ENCODE results near the gene SLCO3A1. TPM values are rescaled to one million over a fixed set of nuclear protein-coding genes. Genes with fewer than 3 reads are reported as not detected.

Gene SLCO3A1
- 0.47 and 1.2 TPM in 2 replicates for total RNA-seq

- DNase-seq: no peak
These were observed at the start of gene SLCO3A1 for GRCh38 chr15:91853511-91853947. TSS of gene SLCO3A1 (plus strand) at chr15:91853708.

DNA sequence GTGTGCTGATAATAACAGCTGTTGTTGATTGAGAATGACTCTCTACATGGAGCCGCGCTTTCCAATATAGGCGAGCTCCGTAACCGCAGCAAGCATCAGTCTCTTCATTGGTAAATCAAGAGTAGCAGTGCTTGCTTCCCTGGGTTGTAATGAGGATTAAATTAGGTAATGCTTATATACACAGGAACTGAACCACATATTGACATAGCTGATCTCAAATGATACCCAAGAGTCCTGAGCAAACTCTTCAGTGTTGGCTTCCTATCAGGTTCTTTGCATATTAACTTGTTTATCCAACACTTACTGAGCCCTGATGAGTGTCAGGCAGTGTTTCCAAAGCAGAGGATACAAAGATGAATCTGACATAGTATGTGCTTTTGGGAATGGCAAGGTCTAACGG, 46.4 kb upstream of the SLCO3A1 start:
- DNase-seq: no peak

- no peak for DNase-seq
These were observed 39.6 kb upstream of the SLCO3A1 start for GRCh38 chr15:91813924-91814323.

GRCh38 chr15:91816942-91817341, 36.6 kb upstream of the SLCO3A1 start:
- DNase-seq: no peak

- DNase-seq: no peak
These were observed 32.0 kb upstream of the SLCO3A1 start for GRCh38 chr15:91821458-91821857.

- no peak for DNase-seq
These were observed 29.3 kb upstream of the SLCO3A1 start for GRCh38 chr15:91824256-91824655.

- no peak for DNase-seq
These were observed 27.1 kb upstream of the SLCO3A1 start for GRCh38 chr15:91826443-91826842.

DNA sequence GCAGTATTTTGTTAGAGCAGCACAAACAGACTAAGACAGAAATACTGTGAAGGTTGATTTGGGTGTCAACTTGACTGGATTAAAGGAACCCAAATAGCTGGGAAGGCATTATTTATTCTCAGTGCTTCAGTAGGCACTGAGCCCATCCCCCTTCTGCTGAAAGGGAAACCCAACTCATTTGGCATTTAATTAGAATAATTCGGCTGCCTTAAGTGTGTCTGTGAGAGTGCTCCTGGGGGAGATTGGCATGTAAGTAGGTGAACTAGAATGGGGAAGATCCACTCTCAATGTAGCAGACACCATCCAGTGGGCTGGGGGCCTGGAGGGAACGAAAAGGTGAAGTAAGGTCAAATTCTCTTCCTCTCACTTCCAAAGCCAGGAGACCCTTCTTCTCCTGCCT, 20.5 kb upstream of the SLCO3A1 start:
- no peak for DNase-seq

GRCh38 chr15:91839867-91840266, 13.6 kb upstream of the SLCO3A1 start:
- DNase-seq: no peak

DNA sequence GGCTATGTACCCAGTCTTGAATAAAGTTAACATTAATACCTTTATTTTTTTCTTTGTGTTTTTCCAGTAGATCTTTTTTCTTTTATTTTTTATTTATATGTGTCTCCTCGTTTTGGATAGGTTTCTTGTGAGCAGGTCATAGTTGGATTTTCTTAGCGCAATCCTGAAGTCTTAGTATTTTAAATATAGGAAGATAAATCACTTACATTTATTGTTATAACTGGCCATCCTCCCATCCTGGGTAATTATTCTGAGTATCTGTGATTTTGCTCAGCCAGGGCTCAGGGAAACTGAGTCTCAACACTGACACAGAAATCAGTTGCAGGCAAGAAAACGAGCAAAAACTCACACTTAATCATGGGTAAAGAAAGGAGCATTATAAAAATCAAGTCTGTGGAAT, 11.6 kb upstream of the SLCO3A1 start:
- DNase-seq: no peak

GRCh38 chr15:91844341-91844740, 9.2 kb upstream of the SLCO3A1 start:
- DNase-seq: no peak

DNA sequence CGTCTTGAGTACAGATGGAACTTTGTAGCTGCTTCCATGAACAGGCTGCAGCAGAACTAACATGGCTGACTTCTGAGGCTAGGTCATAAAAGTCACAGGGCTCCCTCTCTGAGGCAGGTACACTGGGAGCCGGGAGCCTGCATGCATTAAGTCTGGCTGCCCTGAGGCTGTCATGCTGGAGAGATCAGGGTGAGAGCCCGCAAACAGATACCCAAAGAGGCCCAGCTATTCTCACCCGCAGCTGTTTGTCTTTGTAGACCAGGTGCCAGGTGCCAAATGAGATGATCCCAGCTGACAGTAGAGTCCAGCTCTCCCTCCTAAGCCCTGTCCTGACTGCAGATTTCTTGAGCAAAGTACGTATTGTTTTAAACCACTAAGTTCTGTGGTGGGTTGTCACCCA, 8.6 kb upstream of the SLCO3A1 start:
- no peak for DNase-seq

GRCh38 chr15:91845720-91846119, 7.8 kb upstream of the SLCO3A1 start:
- DNase-seq: no peak

DNA sequence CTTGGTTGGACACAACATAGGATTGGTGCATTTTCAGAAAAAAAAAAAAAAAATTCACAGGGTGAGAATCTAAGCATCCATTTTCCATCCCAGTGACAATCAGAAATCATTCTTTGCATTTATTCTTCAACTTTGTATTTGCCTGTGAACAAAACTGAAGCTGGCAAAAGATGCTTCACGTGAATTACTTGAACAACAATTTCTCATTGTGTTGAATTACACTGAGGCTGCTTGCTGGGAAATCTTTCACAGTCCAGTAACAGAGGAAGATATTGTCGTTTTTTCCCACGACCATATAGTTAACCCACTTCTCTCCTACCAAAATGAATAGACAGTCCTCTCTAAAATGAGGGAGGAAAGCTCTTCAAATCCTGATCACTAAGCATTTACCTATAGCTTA, 4.3 kb upstream of the SLCO3A1 start:
- DNase-seq: no peak

DNA sequence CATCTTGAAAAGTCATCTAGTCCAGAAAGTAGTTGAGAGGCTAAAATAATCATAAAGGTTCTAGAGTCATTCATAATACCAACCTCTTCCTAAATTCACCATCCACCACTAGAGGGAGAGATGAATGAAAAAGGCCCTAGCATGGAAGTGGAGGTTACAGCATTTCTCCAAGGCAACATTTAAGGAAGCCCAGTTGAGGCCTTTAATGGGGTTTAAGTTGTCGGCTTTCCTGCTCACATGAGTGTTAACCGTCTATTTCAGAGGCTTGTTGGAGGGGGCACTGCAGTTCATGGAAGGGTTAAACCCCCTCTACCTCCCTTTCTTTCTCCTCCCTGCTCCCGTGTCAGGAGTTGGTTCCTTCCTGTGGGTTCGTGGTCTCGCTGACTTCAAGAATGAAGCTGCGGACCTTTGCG, 3.8 kb upstream of the SLCO3A1 start:
- peak; percentile 2 for DNase-seq

- DNase-seq: peak; percentile 34
These were observed 582 bp upstream of the SLCO3A1 start for GRCh38 chr15:91852741-91853510.

- DNase-seq: peak; percentile 2
These were observed 585 bp downstream of the SLCO3A1 start for GRCh38 chr15:91853948-91854638.

DNA sequence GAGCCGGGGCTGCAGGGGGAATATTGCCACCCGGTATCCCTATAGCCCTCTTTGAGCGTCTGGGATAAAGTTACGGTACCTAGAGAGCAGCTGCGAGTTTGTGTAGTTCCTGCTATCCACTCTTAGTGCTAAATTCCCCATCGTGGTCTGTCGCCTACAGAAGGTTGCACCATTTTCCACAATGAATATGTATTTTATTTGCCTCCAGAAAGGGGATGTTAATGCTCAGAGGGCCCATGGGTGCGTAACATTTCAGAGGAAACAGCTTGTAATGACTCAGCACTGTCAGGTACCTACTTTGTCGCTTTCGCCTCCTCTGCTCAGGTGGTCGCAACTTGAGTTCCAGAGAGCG, 1.1 kb downstream of the SLCO3A1 start:
- DNase-seq: no peak

DNA sequence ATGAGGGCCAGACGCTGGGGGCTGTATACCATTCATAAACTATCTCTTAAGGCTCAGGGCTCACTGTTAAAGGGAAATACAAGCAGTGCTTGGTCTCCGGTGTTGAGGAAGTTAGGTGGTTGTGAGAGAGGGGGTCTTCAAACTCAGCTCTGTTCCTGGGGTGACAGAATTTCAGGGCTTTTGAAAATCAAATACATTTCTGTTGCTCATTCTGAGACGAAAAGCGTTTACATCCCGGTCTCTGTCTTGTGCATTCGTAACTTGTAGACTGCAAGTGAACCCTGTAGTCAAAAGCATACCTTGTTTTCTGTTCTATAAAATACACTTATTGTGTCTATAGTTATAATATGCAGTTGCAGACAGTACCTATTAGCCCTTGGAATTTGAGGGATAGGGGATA, 1.7 kb downstream of the SLCO3A1 start:
- no peak for DNase-seq

DNA sequence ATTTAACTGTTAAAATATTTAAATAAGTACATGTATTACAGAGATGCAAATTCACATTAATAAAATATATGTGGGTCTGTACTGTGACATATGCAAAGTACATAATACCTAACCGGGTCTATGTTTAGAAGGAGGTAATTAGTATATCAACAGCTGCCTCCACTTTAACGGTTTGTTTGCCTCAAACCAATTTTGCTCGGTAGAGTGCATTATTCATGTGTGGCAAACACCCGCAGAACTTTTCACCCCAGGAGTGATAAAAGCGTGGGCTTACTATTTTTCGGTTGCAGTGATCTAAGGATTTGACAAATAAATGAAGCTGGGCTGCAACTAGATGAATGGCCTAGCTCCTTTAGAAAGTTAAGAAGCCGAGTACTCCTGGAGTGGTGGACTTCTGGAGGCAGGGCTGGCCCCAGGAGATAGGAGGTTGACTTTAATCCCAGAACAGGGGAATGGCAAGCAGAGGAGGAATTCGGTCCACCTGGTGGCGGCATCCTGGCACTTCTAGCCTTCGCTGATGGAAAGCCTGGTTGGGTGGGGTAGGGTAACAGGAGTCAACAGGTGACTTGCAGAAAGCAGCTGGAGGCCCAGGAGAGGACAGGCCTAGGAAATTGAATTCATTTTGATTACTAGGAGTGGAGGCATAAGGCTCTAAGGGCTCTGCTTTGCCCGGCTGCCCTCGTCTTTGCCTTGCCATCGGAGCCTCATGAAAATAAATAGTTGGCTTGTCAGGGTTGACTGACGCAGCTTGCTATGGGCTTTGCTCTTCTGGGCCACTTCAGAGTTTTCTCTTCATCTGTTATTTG, 2.4 kb downstream of the SLCO3A1 start:
- DNase-seq: no peak

- DNase-seq: no peak
These were observed 3.7 kb downstream of the SLCO3A1 start for GRCh38 chr15:91857224-91857585.

DNA sequence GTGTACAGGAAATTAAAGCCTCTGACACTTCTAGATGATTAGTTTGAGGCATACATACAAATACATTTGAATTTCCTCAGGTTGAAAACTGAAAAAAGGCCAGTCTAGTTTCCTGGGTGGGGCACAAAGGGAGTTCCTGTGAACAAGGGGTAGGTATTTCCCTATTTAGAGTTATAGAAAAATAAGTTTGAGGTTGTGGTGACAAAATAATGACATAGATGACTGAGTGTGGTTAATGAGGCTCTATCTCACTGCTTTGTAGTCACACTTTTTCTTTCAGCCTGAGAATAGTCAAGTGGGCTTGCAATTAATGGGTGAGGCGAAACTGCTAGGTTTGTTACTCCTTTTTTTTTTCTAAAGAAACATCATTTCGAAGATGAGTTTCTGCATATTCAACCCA, 4.3 kb downstream of the SLCO3A1 start:
- no peak for DNase-seq

GRCh38 chr15:91860498-91860897, 7.0 kb downstream of the SLCO3A1 start:
- no peak for DNase-seq

DNA sequence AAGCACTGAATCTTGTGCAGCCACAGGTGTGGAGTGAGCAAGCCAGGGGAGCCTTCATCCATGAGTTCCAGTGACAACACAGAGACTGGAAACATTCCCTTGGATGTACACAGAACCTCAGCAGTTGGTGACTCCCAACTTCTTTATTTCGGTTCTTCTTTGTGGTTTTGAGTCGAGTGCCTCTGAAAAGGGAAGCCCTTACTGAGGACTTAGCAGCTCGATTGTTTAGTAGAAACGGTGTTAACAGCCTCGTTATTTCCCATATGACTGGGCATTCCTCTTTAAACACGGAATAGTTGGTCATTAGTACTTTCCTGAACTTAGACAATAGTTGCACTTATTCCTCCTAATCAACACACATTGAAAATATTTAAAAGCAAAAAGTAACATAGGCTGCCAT, 7.7 kb downstream of the SLCO3A1 start:
- no peak for DNase-seq

Data from dermis blood vessel endothelial cell (primary cell).